PFSK-1 (cell line): Measurements from ENCODE around the gene CRCP.

Source experiments
- SIN3A ChIP-seq: IDR thresholded peaks from 2 replicates; pipeline ENCODE4 v1.6.1; 2012; ENCODE audit warnings: mild to moderate bottlenecking, low read length, moderate library complexity, borderline replicate concordance; ENCODE audit not compliant: insufficient read depth
- TF ChIP-seq, protein P1 (sequence below), 2 experiments: IDR thresholded peaks; 2 replicates each; pipeline versions ENCODE4 v1.6.1 to v1.8.0; 2011 to 2012; ENCODE audit warnings: low read depth in 2 of 2, low read length in 2 of 2, control low read depth in 1 of 2, inconsistent platforms in 1 of 2, mild to moderate bottlenecking in 1 of 2, moderate library complexity in 1 of 2; ENCODE audit not compliant: insufficient read depth in 1 of 2

DNA sequence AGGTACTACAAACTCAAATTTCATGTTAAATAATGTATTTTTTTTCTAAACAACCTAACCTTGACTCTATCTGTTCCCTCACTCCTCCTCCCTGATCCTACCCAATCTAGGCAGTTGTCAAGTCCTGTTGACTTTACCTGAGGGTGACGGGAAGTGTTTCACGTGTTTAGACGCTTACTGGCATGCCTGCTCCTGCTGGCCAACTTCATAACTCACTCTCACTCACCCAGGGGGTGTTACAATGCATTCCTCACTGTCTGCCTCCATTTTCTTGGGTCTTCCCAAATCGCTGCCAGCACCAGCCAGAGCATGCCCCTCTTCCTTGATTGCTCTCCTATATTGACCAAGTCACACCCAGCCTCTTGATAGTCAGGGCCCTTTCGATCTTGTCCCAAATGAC, 28.3 kb downstream of the CRCP start:
- TF ChIP-seq, protein P1, sequence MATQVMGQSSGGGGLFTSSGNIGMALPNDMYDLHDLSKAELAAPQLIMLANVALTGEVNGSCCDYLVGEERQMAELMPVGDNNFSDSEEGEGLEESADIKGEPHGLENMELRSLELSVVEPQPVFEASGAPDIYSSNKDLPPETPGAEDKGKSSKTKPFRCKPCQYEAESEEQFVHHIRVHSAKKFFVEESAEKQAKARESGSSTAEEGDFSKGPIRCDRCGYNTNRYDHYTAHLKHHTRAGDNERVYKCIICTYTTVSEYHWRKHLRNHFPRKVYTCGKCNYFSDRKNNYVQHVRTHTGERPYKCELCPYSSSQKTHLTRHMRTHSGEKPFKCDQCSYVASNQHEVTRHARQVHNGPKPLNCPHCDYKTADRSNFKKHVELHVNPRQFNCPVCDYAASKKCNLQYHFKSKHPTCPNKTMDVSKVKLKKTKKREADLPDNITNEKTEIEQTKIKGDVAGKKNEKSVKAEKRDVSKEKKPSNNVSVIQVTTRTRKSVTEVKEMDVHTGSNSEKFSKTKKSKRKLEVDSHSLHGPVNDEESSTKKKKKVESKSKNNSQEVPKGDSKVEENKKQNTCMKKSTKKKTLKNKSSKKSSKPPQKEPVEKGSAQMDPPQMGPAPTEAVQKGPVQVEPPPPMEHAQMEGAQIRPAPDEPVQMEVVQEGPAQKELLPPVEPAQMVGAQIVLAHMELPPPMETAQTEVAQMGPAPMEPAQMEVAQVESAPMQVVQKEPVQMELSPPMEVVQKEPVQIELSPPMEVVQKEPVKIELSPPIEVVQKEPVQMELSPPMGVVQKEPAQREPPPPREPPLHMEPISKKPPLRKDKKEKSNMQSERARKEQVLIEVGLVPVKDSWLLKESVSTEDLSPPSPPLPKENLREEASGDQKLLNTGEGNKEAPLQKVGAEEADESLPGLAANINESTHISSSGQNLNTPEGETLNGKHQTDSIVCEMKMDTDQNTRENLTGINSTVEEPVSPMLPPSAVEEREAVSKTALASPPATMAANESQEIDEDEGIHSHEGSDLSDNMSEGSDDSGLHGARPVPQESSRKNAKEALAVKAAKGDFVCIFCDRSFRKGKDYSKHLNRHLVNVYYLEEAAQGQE (IDR thresholded peaks at IDR 0.05; ENCODE audit: insufficient read depth in 1 of 2, low read depth in 2 of 2, low read length in 2 of 2), result no peak
- no peak for TF ChIP-seq SIN3A
